ENCODE results near the gene ARL3.

ARL3 gene

GRCh38 chr10:102651455-102652169, 62.6 kb downstream of the ARL3 start:
- DNase-seq (ENCODE audit: low read depth in 2 of 2), result no peak

- no peak for DNase-seq (ENCODE audit: low read depth in 2 of 2)
Measured at GRCh38 chr10:102650655-102651454, 63.3 kb downstream of the ARL3 start.

- DNase-seq (ENCODE audit: low read depth in 2 of 2), result no peak
Measured at GRCh38 chr10:102649797-102650654, 64.2 kb downstream of the ARL3 start.

GRCh38 chr10:102648889-102649796, 65.1 kb downstream of the ARL3 start:
- no peak for DNase-seq (ENCODE audit: low read depth in 2 of 2)

- DNase-seq (ENCODE audit: low read depth in 2 of 2), result no peak
Measured at GRCh38 chr10:102648269-102648888, 65.8 kb downstream of the ARL3 start.

- no peak for DNase-seq (ENCODE audit: low read depth in 2 of 2)
Measured at GRCh38 chr10:102647443-102648268, 66.5 kb downstream of the ARL3 start.

- DNase-seq (ENCODE audit: low read depth in 2 of 2), result no peak
Measured at GRCh38 chr10:102646610-102647442, 67.4 kb downstream of the ARL3 start.

GRCh38 chr10:102645741-102646609, 68.2 kb downstream of the ARL3 start:
- DNase-seq (ENCODE audit: low read depth in 2 of 2), result peak in 1 of 2 donors; percentile 48

GRCh38 chr10:102645388-102645740, 68.8 kb downstream of the ARL3 start:
- DNase-seq (ENCODE audit: low read depth in 2 of 2), result no peak

GRCh38 chr10:102644646-102645387, 69.4 kb downstream of the ARL3 start:
- peak; percentile 54 to 56 for DNase-seq (ENCODE audit: low read depth in 2 of 2)

GRCh38 chr10:102644066-102644645, 70.0 kb downstream of the ARL3 start, which contains the start of gene TRIM8:
Gene TRIM8, plus strand, starts transcription at chr10:102644479. Its CDS starts 139 bp downstream, at chr10:102644618.
- DNase-seq (ENCODE audit: low read depth in 2 of 2), result no peak

GRCh38 chr10:102643336-102644065, 70.7 kb downstream of the ARL3 start:
- DNase-seq (ENCODE audit: low read depth in 2 of 2), result no peak

- DNase-seq (ENCODE audit: low read depth in 2 of 2), result no peak
Measured at GRCh38 chr10:102642736-102643335, 71.4 kb downstream of the ARL3 start.

GRCh38 chr10:102641880-102642735, 72.1 kb downstream of the ARL3 start:
- peak; percentile 95 to 96 for DNase-seq (ENCODE audit: low read depth in 2 of 2)

GRCh38 chr10:102641402-102641801, 72.8 kb downstream of the ARL3 start:
- DNase-seq (ENCODE audit: low read depth in 2 of 2), result no peak

Data from stimulated activated CD4-positive, alpha-beta T cell treated with anti-CD3 and anti-CD28 coated beads, Interleukin-1b, Interleukin-23, amount 100 ng/mL, for 1 hour (primary cell).